ENCODE results near the gene RNF17. TPM values are rescaled to one million over a fixed set of nuclear protein-coding genes. Genes with fewer than 3 reads are reported as not detected.

Gene RNF17
- total RNA-seq, 1 experiment from 2014 or later, result not detected

GRCh38 chr13:24719139-24719538 is 44.8 kb upstream of the RNF17 start:
- CTCF ChIA-PET, result interaction anchor here (0.6 kb wide), 1 partner anchor 12 kb away, joined by 3 read pairs; no protein-coding TSS in a partner anchor
- DNase-seq (ENCODE audit: low read depth, low spot score) (no peak), ATAC-seq (no peak)
- Histone ChIP-seq H3K4me3 (replicated peaks in 1 of 2; ENCODE audit: low read depth in 1 of 2, low read length in 2 of 2) (no peak overlapping the region), H3K27ac (ENCODE audit: low read depth, low read length) (no peak overlapping the region), H4K20me1 (ENCODE audit: insufficient read depth) (no peaks in the 10 kb centered on the region), H3K9me2 (ENCODE audit: insufficient read depth) (no peaks in the 10 kb centered on the region), H3K27me3 (ENCODE audit: insufficient read depth, low read length) (no peaks in the 10 kb centered on the region), H2AFZ (ENCODE audit: low read depth, low read length, poor library complexity, severe bottlenecking) (no peak overlapping the region), H3K36me3 (ENCODE audit: control insufficient read depth in 1 of 2, insufficient read depth in 2 of 2, low read length in 2 of 2) (no peaks in the 10 kb centered on the region), H3K79me2 (ENCODE audit: insufficient read depth, low read length) (no peaks in the 10 kb centered on the region), H3K4me1 (ENCODE audit: control insufficient read depth in 1 of 2, insufficient read depth in 2 of 2, low read length in 2 of 2) (no peaks in the 10 kb centered on the region), H3K4me2 (ENCODE audit: low read length) (no peak overlapping the region), H3K9me3 (ENCODE audit: control insufficient read depth in 1 of 2, insufficient read depth in 1 of 2, low read depth in 1 of 2, low read length in 2 of 2) (no peaks in the 10 kb centered on the region), H3K9ac (ENCODE audit: low read length) (no peak overlapping the region)
- RAD21 ChIA-PET (ENCODE audit: low non-redundant PET in 1 of 2, low total read pairs in 2 of 2, uncharacterized antibody in 2 of 2, unreplicated experiment in 2 of 2), result interaction anchor here in 1 of 2 experiments (0.6 kb wide), 1 partner anchor 25 kb away, joined by 3 read pairs; no protein-coding TSS in a partner anchor
- intact Hi-C loops (cut with micrococcal nuclease), result no loop called here
- POLR2A ChIA-PET, result no interaction called here
- no TSS peak for BruUV-seq (replicated peaks)
- no peak for TF ChIP-seq SP1 (IDR thresholded peaks at IDR 0.05; ENCODE audit: low read depth)
- no peak for TF ChIP-seq ZFX (IDR thresholded peaks at IDR 0.05)
- TF ChIP-seq POLR2A (IDR thresholded peaks at IDR 0.05; ENCODE audit: borderline replicate concordance, extremely low read depth, insufficient read depth, insufficient read length), result no peak
- no peak for TF ChIP-seq EZH2 (IDR thresholded peaks at IDR 0.05)
- no peak for TF ChIP-seq EGR1 (IDR thresholded peaks at IDR 0.05; ENCODE audit: low read depth)
- no peak for TF ChIP-seq ELF1 (IDR thresholded peaks at IDR 0.05; ENCODE audit: borderline replicate concordance, low read depth)
- TF ChIP-seq CEBPB (IDR thresholded peaks at IDR 0.05; ENCODE audit: low read depth), result no peak
- no peak for TF ChIP-seq ZNF274 (IDR thresholded peaks at IDR 0.05; ENCODE audit: low read depth, low read length)
- no peak for TF ChIP-seq SRF (IDR thresholded peaks at IDR 0.05; ENCODE audit: low read depth)
- TF ChIP-seq POLR2AphosphoS5 (IDR thresholded peaks at IDR 0.05; ENCODE audit: low read depth, low read length), result no peak
- no peak for TF ChIP-seq ZBTB33 (IDR thresholded peaks at IDR 0.05; ENCODE audit: extremely low read depth, insufficient replicate concordance, low read length)
- no peak for TF ChIP-seq REST (IDR thresholded peaks at IDR 0.05; ENCODE audit: low read depth)
- no peak for TF ChIP-seq CTCF (IDR thresholded peaks at IDR 0.05 in 2 of 3, conservative IDR thresholded peaks at IDR 0.05 in 1 of 3; ENCODE audit: borderline replicate concordance in 1 of 3, insufficient read depth in 1 of 3, low read depth in 2 of 3, low read length in 2 of 3)
- TF ChIP-seq ATF3 (IDR thresholded peaks at IDR 0.05), result no peak
- TF ChIP-seq MAX (IDR thresholded peaks at IDR 0.05), result no peak
- no peak for TF ChIP-seq FOSL1 (IDR thresholded peaks at IDR 0.05; ENCODE audit: low read depth)
- no peak for TF ChIP-seq SIN3A (IDR thresholded peaks at IDR 0.05; ENCODE audit: low read depth)
- no peak for TF ChIP-seq EZH2phosphoT487 (IDR thresholded peaks at IDR 0.05; ENCODE audit: borderline replicate concordance)
- TF ChIP-seq TCF7L2 (IDR thresholded peaks at IDR 0.05; ENCODE audit: borderline replicate concordance, extremely low read depth, insufficient read depth, insufficient read length), result no peak
